Measurements from ENCODE around the gene ADGRG6. TPM values are rescaled to one million over a fixed set of nuclear protein-coding genes. Genes with fewer than 3 reads are reported as not detected.
"Not testable (repeated sequence)": the region's sequence is repeated elsewhere in the genome, so short reads cannot be mapped to it uniquely, and the experiment has no call there.

ADGRG6 gene
- total RNA-seq, 2 experiments from 2014 or later, result 1.6 TPM

DNA sequence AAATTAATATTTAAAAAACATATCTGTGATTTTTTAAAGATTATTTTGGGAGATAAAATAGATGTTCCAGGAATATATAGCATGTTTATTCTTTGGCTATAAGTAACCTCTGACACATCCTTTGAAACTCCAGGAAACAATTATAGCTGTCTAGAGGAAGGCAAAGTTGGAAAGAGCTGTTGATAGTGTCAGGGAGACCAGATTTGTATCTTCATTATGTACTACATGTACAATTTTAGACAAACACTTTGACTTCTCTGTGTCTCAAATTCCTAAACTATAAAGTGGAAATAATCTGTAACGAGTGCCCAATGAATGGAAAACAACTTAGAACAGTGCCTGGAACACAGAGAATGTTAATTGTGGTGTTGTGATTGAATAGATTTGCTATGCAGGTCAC lies 25.6 kb upstream of the ADGRG6 start:
- H3K27me3 Mint-ChIP-seq (ENCODE audit: low read depth), result no peaks in the 10 kb centered on the region
- ATAC-seq (no peak), DNase-seq (no peak)
- H3K9me3 Mint-ChIP-seq (ENCODE audit: insufficient read depth), result no peaks in the 10 kb centered on the region
- ChIA-PET POLR2A (no interaction called here), CTCF (interaction anchor here (1.3 kb wide), 1 partner anchor 10 kb away, joined by 4 read pairs; no protein-coding TSS in a partner anchor)
- no peak overlapping the region for H3K4me3 Mint-ChIP-seq
- H3K27ac Mint-ChIP-seq, result no peak overlapping the region
- H3K4me1 Mint-ChIP-seq (ENCODE audit: low read depth), result no peaks in the 10 kb centered on the region
- H3K36me3 Mint-ChIP-seq (ENCODE audit: low read depth), result no peaks in the 10 kb centered on the region

GRCh38 chr6:142279350-142280180 lies 22.2 kb upstream of the ADGRG6 start:
- H3K27me3 Mint-ChIP-seq (ENCODE audit: low read depth), result no peaks in the 10 kb centered on the region

DNA sequence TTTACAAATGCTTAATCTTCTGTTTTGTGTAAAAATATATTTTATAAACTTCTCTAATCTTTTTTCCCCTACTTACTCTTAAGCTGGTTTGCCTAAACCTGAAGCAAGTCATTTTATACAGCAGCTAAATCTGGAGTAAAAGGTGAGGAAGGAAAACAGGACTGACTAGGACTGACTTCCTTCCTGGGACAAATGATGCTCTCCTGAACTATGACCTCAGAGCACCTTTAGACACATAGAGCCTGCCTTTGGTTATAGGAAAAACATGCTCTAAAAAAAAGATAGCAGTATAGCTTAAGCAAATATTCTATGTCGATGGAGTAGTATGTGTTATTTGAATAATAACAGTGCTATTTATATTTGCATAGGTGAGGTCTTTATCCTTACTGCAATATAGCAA lies 21.5 kb upstream of the ADGRG6 start:
- Mint-ChIP-seq H3K4me1 (ENCODE audit: low read depth) (no peaks in the 10 kb centered on the region), H3K27ac (no peak overlapping the region), H3K9me3 (ENCODE audit: insufficient read depth) (no peaks in the 10 kb centered on the region), H3K27me3 (ENCODE audit: low read depth) (no peaks in the 10 kb centered on the region), H3K4me3 (no peak overlapping the region), H3K36me3 (ENCODE audit: low read depth) (no peaks in the 10 kb centered on the region)
- no peak for DNase-seq
- ChIA-PET CTCF (interaction anchor here (0.6 kb wide), 1 partner anchor 55 kb away, joined by 3 read pairs; no protein-coding TSS in a partner anchor), POLR2A (no interaction called here)
- no peak for ATAC-seq

More at GRCh38 chr6:142279350-142280180, 22.2 kb upstream of the ADGRG6 start:
- Mint-ChIP-seq H3K9me3 (ENCODE audit: insufficient read depth) (no peaks in the 10 kb centered on the region), H3K27ac (no peak overlapping the region), H3K4me1 (ENCODE audit: low read depth) (no peaks in the 10 kb centered on the region), H3K4me3 (no peak overlapping the region), H3K36me3 (ENCODE audit: low read depth) (no peaks in the 10 kb centered on the region)
- ChIA-PET POLR2A (no interaction called here), CTCF (interaction anchor here (0.8 kb wide), 1 partner anchor 22 kb away, joined by 4 read pairs; the partner anchor contains the start of gene ADGRG6)
- DNase-seq (no peak), ATAC-seq (no peak)

DNA sequence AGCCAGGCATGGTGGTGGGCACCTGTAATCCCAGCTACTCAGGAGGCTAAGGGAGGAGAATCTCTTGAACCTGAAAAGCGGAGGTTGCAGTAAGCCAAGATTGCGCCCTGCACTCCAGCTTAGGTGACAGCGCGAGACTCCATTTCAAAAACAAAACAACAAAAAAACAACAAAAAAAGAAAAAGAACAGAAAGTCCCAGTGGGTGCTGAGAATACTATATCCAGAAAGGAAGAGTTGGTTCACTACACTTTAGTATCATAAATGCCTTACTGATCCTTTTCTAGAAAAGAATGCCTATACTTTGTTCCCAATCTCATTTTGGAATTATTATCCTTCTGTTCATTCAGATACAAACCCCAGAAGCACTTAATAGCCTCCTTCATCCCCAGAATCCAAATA lies 20.9 kb upstream of the ADGRG6 start:
- DNase-seq, result no peak
- Mint-ChIP-seq H3K27ac (no peak overlapping the region), H3K9me3 (ENCODE audit: insufficient read depth) (no peaks in the 10 kb centered on the region), H3K27me3 (ENCODE audit: low read depth) (no peaks in the 10 kb centered on the region), H3K4me3 (no peak overlapping the region), H3K4me1 (ENCODE audit: low read depth) (no peaks in the 10 kb centered on the region), H3K36me3 (ENCODE audit: low read depth) (no peaks in the 10 kb centered on the region)
- ChIA-PET POLR2A (no interaction called here), CTCF (interaction anchor here (0.6 kb wide), 1 partner anchor 55 kb away, joined by 3 read pairs; no protein-coding TSS in a partner anchor)
- ATAC-seq, result no peak

DNA sequence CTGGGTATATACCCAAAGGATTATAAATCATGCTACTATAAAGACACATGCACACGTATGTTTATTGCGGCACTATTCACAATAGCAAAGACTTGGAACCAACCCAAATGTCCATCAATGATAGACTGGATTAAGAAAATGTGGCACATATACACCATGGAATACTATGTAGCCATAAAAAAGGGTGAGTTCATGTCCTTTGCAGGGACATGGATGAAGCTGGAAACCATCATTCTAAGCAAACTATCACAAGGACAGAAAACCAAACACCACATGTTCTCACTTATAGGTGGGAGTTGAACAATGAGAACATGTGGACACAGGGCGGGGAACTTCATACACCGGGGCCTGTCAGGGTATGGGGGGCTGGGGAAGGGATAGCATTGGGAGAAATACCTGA lies 18.7 kb upstream of the ADGRG6 start:
- CTCF ChIA-PET; POLR2A ChIA-PET; H3K4me3 Mint-ChIP-seq; H3K27ac Mint-ChIP-seq; H3K36me3 Mint-ChIP-seq (ENCODE audit: low read depth); H3K4me1 Mint-ChIP-seq (ENCODE audit: low read depth); H3K27me3 Mint-ChIP-seq (ENCODE audit: low read depth); DNase-seq; ATAC-seq; H3K9me3 Mint-ChIP-seq (ENCODE audit: insufficient read depth): not testable (repeated sequence)

DNA sequence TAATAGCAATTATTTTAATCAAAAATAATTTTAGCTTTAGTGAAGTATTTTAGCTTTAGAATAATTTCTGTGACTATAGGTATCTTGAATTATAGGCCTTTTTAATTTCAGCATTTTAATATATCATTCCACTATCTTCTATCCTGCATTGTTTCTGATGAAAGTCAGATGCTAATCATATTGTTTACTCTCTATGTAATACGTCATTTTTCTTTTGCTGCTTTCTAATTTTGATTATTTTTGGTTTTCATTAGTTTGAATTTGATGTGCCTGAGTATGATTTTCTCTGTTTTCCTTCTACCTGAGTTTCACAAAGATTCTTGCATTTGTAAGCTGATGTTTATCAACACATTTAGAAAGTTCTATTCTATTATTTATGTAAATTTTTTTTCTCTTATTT lies 17.4 kb upstream of the ADGRG6 start:
- ChIA-PET CTCF (no interaction called here), POLR2A (no interaction called here)
- Mint-ChIP-seq H3K4me1 (ENCODE audit: low read depth) (no peaks in the 10 kb centered on the region), H3K27me3 (ENCODE audit: low read depth) (no peaks in the 10 kb centered on the region), H3K4me3 (no peak overlapping the region), H3K36me3 (ENCODE audit: low read depth) (no peaks in the 10 kb centered on the region), H3K9me3 (ENCODE audit: insufficient read depth) (no peaks in the 10 kb centered on the region), H3K27ac (no peak overlapping the region)
- no peak for ATAC-seq
- DNase-seq, result no peak

GRCh38 chr6:142285235-142286087 lies 16.3 kb upstream of the ADGRG6 start:
- no peak for ATAC-seq
- H3K4me3 Mint-ChIP-seq, result no peak overlapping the region
- POLR2A ChIA-PET, result no interaction called here
- H3K36me3 Mint-ChIP-seq (ENCODE audit: low read depth), result no peaks in the 10 kb centered on the region
- no peak for DNase-seq
- no peaks in the 10 kb centered on the region for H3K4me1 Mint-ChIP-seq (ENCODE audit: low read depth)
- H3K9me3 Mint-ChIP-seq (ENCODE audit: insufficient read depth), result no peaks in the 10 kb centered on the region
- CTCF ChIA-PET, result interaction anchor here (1.5 kb wide), 1 partner anchor 10 kb away, joined by 4 read pairs; no protein-coding TSS in a partner anchor
- no peak overlapping the region for H3K27ac Mint-ChIP-seq
- no peaks in the 10 kb centered on the region for H3K27me3 Mint-ChIP-seq (ENCODE audit: low read depth)

DNA sequence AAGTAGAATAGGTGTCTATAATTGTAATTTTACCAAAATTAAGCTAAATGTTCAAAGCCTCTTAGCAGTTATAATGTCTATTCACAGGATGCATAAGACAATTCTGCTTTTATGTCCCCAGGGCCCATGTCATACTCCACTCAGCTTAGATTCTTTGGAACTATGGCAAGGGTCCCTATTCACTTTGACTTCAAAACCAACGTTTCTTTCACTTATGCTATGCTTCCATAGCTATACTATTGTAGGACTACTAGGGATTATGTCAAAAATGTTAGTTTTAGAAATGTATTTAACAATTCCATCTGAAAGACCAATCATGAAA lies 15.8 kb upstream of the ADGRG6 start:
- no peaks in the 10 kb centered on the region for H3K4me1 Mint-ChIP-seq (ENCODE audit: low read depth)
- H3K27ac Mint-ChIP-seq, result no peak overlapping the region
- no peaks in the 10 kb centered on the region for H3K9me3 Mint-ChIP-seq (ENCODE audit: insufficient read depth)
- DNase-seq (no peak), ATAC-seq (no peak)
- H3K27me3 Mint-ChIP-seq (ENCODE audit: low read depth), result no peaks in the 10 kb centered on the region
- ChIA-PET POLR2A (no interaction called here), CTCF (interaction anchor here (1.5 kb wide), 1 partner anchor 10 kb away, joined by 4 read pairs; no protein-coding TSS in a partner anchor)
- H3K36me3 Mint-ChIP-seq (ENCODE audit: low read depth), result no peaks in the 10 kb centered on the region
- no peak overlapping the region for H3K4me3 Mint-ChIP-seq

DNA sequence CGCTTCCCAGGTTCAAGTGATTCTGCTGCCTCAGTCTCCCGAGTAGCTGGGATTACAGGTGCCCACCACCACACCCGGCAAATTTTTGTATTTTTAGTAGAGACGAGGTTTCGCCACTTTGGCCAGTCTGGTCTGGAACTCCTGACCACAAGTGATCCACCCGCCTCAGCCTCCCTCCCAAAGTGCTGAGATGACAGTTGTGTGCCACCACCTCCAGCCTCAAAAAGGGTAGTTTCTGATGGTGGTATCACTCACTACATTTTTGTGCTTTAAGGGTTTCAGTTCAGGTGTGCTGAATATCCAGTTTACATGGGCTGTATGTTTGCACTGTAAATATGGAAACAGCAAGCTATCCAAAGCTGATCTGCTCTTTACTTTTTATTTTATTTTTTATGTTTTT lies 12.1 kb upstream of the ADGRG6 start:
- peaks cover 4% of the 10 kb centered on the region for H3K27me3 Mint-ChIP-seq (ENCODE audit: low read depth)
- ATAC-seq (no peak), DNase-seq (no peak)
- H3K36me3 Mint-ChIP-seq (ENCODE audit: low read depth), result no peaks in the 10 kb centered on the region
- no peak overlapping the region for H3K27ac Mint-ChIP-seq
- H3K4me1 Mint-ChIP-seq (ENCODE audit: low read depth), result no peaks in the 10 kb centered on the region
- no peak overlapping the region for H3K4me3 Mint-ChIP-seq
- CTCF ChIA-PET, result no interaction called here
- POLR2A ChIA-PET, result no interaction called here
- H3K9me3 Mint-ChIP-seq (ENCODE audit: insufficient read depth), result no peaks in the 10 kb centered on the region

GRCh38 chr6:142290851-142291250 lies 11.0 kb upstream of the ADGRG6 start:
- Mint-ChIP-seq H3K4me1 (ENCODE audit: low read depth) (no peaks in the 10 kb centered on the region), H3K4me3 (no peak overlapping the region), H3K9me3 (ENCODE audit: insufficient read depth) (no peaks in the 10 kb centered on the region), H3K36me3 (ENCODE audit: low read depth) (no peaks in the 10 kb centered on the region), H3K27me3 (ENCODE audit: low read depth) (peaks cover 10% of the 10 kb centered on the region), H3K27ac (no peak overlapping the region)
- DNase-seq (no peak), ATAC-seq (no peak)
- ChIA-PET POLR2A (no interaction called here), CTCF (no interaction called here)

GRCh38 chr6:142291512-142291911 lies 10.3 kb upstream of the ADGRG6 start:
- no peak for DNase-seq
- H3K4me1 Mint-ChIP-seq (ENCODE audit: low read depth), result no peaks in the 10 kb centered on the region
- ChIA-PET CTCF (no interaction called here), POLR2A (no interaction called here)
- H3K9me3 Mint-ChIP-seq (ENCODE audit: insufficient read depth), result no peaks in the 10 kb centered on the region
- peaks cover 10% of the 10 kb centered on the region for H3K27me3 Mint-ChIP-seq (ENCODE audit: low read depth)
- no peaks in the 10 kb centered on the region for H3K36me3 Mint-ChIP-seq (ENCODE audit: low read depth)
- no peak overlapping the region for H3K27ac Mint-ChIP-seq
- no peak for ATAC-seq
- H3K4me3 Mint-ChIP-seq, result no peak overlapping the region

GRCh38 chr6:142292166-142292924 lies 9.5 kb upstream of the ADGRG6 start:
- Mint-ChIP-seq H3K27me3 (ENCODE audit: low read depth) (peaks cover 10% of the 10 kb centered on the region), H3K36me3 (ENCODE audit: low read depth) (no peaks in the 10 kb centered on the region), H3K4me1 (ENCODE audit: low read depth) (no peaks in the 10 kb centered on the region), H3K4me3 (no peak overlapping the region), H3K27ac (no peak overlapping the region), H3K9me3 (ENCODE audit: insufficient read depth) (no peaks in the 10 kb centered on the region)
- DNase-seq (no peak), ATAC-seq (no peak)
- ChIA-PET CTCF (no interaction called here), POLR2A (no interaction called here)
